Stimulated activated CD8-positive, alpha-beta memory T cell treated with anti-CD3 and anti-CD28 coated beads, Interleukin-7, amount 100 ng/mL, for 1 hour (primary cell): Measurements from ENCODE around the gene TMEM26.
"Not testable (repeated sequence)": the region's sequence is repeated elsewhere in the genome, so short reads cannot be mapped to it uniquely, and the experiment has no call there.

Experiments
- DNase-seq, 2 donors: peaks; one replicate each; pipeline ENCODE4 v3.0.0-alpha.2; 2020; ENCODE audit warnings: low read depth in 2 of 2

The TMEM26 gene

DNA sequence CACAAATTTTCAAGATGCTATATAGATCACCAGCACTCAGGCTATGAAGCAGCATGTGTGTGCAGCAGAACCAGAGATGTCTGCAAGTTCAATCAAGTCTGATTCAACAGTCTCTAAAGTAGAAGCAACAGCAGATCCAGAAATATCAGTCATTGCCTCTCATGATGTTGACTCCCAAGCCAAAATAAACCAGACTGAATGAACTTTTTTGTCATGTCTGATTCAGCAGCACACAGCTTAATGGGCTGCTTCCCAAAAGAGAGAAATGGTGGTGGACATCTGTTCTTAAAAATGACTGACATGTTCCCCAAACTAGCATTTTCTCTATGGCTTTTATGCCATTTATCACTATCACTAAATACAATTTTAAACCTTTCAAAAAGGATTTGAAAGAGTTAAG is 53.8 kb downstream of the TMEM26 start:
- no peak for DNase-seq

DNA sequence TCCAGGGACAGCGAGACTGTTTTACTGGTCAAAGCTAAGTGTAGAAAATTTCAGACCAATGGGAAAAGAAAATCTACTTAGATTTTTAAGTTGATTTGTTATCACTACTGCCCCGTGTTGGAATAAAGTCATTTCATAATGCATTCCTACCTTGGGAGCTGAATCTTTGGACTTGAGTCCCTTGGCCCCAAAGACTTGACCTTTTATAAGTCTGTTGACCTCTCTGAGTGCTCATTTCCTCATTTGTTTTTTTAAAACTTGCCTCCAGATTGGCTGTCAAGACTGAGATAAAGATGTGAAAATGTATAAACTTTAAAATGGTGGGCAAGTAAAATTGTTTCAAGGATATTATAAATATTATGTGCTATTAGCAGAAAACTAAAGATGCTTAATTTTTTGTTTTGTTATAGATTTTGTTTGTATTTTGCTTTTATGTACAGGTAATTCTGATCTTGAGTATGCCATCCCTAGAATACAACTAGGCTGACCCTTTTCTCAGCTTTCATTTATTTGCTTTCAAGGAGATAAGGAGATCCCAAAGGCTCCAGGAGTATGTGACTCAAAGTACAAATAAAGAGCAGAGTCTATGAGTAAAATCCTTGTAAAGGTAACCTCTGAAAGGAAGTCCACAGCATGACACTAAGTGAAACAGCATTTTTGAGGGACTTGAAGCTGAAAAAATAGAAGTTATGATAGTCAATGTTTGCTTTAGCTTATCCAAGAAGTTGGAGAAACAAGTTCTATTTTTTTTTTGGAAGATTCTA is 54.6 kb downstream of the TMEM26 start:
- no peak for DNase-seq

DNA sequence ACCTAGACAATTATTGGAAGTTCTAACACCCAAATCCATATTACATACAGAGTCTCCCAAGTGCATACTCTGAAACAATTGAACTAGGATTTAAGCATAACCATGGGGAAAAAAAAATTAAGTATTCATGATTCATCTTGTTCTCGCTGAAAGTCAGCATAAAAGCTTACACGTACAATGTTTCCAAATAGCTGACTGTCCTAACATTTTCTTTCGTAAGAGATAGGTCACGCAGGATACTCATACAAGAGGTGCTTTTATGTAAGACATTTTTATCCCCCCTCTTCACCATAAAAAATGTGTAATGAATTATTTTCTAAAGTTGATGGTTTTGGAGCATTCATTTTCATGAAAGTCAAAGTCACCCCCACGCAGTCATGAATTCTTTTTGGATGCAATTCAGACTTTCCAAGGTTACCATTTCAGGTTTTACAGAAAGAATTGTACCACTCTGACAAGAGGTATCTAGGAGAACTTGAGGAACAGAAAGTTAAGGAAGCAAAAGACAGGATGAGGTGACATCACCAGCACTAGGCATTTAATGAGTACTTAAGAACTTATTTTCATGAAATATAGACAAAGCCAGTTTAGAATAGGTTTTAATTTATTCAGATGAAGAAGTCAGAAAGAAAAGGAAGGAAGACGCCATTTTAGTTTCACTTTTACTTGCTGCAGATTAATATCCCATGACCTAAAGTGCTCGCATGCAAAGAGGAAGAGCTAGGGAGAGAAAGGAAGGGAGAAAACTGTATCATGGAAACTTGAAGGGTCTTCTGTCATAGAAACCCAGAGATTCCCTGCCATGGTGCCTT is 55.8 kb downstream of the TMEM26 start:
- DNase-seq, result no peak

DNA sequence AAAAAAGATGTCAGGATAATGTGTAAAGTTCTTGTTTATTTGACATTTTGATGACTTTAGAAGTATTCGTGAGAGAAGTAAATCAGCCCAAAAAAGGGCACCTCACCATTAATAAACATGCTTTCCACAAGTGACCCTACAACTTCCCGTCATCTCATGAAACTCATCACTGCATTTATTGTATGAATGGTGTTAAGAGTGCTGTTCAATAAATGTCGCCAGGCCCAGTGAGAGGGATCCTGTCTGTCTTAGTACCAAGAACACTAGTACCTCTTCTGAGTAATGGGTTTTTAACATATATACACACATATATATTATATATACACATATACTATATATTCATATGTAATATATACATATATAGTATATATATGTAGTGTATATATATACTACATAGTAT is 61.9 kb downstream of the TMEM26 start:
- DNase-seq, result no peak

DNA sequence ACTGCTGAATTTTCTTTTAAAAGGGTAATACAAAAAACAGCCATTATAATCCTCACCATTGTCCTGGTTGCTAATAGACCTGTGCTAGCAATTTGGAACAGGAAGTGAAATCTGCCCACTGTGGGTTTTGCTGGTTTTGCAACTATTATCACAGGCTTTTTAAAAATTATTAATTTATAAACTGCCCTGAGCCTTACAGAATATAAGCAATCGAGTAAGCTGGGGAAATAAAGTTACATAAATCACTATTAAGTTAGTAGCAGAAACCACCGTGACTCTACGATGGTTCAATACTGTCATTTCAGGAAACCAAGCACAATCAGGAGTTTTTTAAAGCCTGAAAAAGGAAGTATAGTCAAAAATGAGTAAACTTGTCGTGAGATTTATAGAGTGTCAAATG is 62.3 kb downstream of the TMEM26 start:
- no peak for DNase-seq

DNA sequence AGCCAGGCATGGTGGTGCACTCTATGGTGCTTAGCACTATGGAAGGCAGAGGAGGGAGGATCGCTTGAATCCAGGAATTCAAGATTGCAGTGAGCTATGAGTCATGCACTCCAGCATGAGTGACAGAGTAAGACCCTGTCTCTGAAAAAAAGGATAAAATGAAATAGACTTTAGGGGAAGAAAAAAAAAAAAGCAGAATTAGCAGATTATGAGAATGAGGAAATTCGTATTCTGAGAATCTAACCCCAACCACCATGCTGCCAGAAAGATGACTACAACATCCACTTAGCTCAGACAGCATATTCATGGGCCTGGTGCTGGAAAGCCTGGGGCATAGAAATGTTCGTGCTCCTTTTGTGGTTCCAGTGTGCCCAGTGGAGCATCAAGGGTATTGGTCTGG is 63.3 kb downstream of the TMEM26 start:
- DNase-seq, result no peak

DNA sequence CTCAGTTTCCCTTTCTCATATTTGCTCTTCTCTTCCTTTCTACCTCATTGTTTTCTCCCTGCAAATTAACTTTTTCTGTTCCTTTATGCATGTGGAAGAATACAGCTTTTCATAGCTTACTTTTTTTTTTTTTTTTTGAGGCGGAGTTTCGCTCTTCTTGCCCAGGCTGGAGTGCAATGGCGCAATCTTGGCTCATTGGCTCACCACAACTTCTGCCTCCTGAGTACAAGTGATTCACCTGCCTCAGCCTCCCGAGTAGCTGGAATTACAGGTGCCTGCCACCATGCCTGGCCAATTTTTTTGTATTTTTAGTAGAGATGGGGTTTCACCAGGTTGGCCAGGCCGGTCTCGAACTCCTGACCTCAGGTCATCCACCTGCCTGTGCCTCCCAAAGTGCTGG is 64.2 kb downstream of the TMEM26 start:
- not testable (repeated sequence) for DNase-seq

DNA sequence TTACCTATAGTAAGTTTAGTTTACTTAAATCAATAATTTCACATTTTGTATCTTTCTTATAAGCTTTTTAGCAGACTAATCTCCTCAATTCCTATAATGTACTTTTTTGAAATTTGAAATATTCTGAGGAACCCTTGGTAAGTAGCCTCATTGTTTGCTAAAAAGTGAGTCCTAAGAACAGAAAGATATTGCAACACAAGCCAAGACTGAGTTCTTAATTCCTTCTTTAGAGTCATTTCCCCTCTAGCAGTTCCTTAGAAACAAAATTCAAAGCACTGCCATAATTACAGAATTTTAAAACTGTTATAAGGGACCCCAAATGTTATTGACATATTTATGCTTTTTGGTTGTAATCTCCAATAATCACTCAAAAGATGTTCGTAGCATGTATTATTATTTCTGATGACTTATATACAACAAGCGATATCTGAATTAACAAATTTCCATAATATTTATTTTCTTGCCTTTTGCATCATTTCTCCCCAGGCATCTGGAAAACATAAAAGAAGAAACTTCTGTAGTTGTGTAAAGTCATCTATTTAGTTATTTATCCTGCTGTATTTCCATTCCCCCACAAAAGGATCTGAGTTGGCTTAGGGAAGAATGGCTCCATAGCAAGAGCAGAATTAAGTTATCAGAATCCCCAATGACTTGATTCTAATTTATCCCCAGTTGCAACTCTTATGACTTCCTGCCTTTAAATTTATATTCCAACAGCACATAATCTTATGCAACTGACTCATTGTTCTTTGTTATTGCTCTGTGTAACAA is 67.8 kb downstream of the TMEM26 start:
- no peak for DNase-seq

DNA sequence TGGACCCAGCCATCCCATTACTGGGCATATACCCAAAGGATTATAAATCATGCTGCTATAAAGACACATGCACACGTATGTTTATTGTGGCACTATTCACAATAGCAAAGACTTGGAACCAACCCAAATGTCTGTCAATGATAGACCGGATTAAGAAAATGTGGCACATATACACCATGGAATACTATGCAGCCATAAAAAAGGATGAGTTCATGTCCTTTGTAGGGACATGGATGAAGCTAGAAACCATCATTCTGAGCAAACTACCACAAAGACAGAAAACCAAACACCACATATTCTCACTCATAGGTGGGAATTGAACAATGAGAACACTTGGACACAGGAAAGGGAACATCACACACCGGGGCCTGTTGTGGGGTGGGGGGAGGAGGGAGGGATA is 72.0 kb downstream of the TMEM26 start:
- not testable (repeated sequence) for DNase-seq

DNA sequence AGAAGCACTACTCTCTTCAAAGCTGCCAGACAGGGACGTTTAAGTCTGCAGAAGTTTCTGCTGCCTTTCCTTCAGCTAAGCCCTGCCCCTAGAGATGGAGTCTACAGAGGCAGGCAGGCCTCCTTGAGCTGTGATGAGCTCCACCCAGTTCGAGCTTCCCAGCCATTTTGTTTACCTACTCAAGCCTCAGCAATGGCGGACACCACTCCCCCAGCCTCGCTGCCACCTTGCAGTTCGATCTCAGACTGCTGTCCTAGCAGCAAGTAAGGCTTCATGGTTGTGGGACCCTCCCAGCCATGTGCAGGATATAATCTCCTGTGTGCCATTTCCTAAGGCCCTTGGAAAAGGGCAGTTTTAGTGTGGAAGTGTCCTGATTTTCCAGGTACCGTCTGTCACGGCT is 74.3 kb downstream of the TMEM26 start:
- no peak for DNase-seq

DNA sequence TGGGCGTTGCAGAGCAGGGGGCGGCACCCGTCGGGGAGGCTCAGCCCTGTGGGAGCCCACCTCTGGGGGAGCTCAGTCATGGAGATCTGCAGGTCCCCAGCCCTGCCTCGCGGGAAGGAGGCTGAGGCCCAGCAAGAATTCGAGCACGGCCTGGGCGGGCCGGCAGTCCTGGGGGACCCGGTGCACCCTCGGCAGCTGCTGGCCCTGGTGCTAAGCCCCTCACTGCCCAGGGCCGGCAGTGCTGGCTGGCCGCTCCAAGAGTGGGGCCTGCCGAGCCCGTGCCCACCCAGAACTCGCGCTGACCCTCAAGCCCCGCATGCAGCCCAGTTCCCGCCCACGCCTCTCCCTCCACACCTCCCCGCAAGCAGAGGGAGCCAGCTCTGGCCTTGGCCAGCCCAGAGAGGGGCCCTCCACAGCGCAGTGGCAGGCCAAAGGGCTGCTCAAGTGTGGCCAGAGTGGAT is 76.2 kb downstream of the TMEM26 start:
- no peak for DNase-seq

DNA sequence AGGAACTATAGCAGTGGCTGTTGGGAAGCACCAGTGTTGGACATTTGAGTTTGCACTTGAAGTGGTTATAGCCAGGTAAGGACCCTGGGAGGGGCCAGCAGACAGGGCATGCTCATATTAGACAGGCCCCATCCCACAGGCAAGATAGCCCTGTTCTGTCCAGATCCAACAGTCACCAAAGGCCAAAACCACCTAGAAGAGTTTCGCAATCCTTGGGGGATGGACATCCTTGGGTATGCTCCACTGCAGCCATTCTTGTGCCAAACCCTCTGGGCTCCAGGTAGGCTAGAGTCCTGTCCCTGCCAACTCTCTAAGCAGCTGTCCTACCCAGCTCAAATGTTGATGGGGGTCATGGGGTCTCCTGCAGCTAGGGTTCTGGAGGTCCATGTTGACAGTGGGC is 76.8 kb downstream of the TMEM26 start:
- no peak for DNase-seq

DNA sequence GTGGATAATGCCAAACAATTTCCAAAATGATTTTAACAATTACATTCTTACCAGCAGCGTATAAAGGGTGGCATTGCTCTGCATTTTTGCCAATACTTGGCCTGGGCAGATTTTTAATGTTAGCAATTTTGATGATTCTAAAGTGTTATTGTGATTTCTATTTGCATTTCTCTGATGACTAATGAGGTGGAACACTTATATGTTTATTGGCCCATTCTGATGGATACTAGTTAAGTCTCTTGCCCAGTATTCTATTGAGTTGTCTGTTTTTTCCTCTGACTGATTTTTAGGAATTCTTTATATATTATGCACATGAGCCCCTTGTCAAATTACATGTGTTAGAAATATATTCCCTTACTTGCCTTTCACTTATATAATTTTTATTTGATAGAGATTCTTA is 86.8 kb downstream of the TMEM26 start:
- DNase-seq, result no peak

DNA sequence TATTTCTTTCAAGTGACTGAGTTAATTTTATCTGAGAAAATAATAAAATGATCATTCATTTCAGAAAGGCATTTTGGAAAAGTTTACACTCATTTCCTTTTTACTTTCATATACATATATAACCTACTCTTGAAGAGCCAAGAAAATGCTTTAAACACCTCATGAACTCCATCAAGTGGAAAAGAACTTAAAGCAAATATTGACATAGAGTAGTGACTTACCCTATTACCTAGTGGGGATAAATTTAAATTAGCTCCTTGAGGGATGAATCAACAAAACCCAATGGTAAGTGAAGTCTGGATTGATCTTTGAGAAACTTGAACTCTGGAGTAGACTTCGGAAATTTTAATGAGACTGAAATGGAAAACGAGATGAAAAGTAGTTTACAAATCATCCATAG is 88.6 kb downstream of the TMEM26 start:
- DNase-seq, result no peak

DNA sequence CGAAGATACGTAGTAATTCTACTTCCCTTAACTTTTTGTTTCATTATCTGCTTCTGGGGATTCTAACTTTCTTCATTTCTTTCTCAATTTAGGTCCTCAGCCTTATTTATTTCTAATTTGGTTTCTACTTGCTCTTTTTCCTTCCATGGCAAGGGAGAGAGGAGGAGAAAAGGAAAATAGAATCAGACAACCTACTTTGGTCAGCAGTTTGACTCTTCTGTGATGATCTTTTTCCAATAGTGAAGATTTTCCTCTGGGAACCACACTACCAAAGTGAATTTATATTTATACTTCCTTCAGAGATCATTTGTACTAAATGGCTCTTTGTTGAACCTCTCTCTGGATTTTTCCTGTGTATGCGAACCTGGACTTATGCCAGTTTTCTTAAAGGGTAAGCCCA is 90.2 kb downstream of the TMEM26 start:
- DNase-seq, result no peak

DNA sequence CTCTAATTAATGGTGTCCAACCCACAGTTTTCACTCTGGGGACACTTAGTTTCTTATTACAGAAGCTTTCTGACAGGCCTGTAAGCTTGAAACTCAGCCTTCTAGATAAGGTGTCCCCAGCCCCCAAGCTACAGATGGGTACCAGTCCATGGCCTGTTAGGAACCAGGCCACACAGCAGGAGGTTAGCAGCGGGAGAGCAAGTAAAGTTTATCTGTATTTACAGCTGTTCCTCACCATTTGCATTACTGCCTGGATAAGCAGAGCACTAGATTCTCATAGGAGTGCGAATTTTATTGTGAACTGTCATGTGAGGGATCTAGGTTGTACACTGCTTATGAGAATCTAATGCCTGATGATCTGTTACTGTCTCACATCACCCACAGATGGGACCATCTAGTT is 93.7 kb downstream of the TMEM26 start:
- DNase-seq, result no peak

DNA sequence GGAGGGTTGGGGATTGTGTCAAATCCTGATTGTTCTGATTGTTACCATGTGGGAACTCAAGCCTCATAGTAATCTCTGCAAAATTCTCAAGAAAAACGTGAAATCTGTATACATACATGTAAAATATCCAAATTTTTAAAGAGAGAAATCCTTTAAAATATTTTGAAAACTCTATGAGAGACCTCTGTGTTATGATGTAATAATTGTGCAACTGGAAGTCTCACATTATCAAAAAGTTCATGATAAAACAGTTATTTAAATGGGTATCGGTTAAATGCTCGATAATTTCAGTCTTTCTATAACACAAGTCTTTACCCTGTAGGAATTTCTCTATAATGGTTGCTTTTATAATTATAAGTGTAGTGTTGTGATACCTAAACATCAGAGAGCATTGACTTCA is 95.5 kb downstream of the TMEM26 start:
- DNase-seq, result no peak
